ENCODE measurements around the gene TUFM.

GRCh38 chr16:28834349-28834748 lies 11.8 kb downstream of the TUFM start:
- TF ChIP-seq CTCF (IDR thresholded peaks at IDR 0.05): no peak
- no peak for TF ChIP-seq POLR2A (IDR thresholded peaks at IDR 0.05)
